Type B pancreatic cell (in vitro differentiated cells): ENCODE data around the gene SIK2. TPM values are rescaled to one million over a fixed set of nuclear protein-coding genes. Genes with fewer than 3 reads are reported as not detected.

Experiments used
- DNase-seq: peaks from one replicate; pipeline ENCODE4 v3.0.0; 2021; ENCODE audit warnings: mixed read lengths; ENCODE audit not compliant: unreplicated experiment; ENCODE audit errors: extremely low spot score
- H3K27ac Mint-ChIP-seq: 2 replicates; pipeline ENCODE4 v1.8.0; 2021; ENCODE audit warnings: mild to moderate bottlenecking, mixed read lengths
- H3K27me3 Mint-ChIP-seq: 2 replicates; pipeline ENCODE4 v1.8.0; 2021; ENCODE audit warnings: mixed read lengths
- H3K36me3 Mint-ChIP-seq: 2 replicates; pipeline ENCODE4 v1.8.0; 2021; ENCODE audit warnings: mixed read lengths
- H3K4me1 Mint-ChIP-seq: one replicate; pipeline ENCODE4 v1.8.0; 2021; ENCODE audit warnings: mixed read lengths; ENCODE audit not compliant: unreplicated experiment
- H3K4me3 Mint-ChIP-seq: 2 replicates; pipeline ENCODE4 v1.8.0; 2021; ENCODE audit warnings: mild to moderate bottlenecking, mixed read lengths
- H3K9me3 Mint-ChIP-seq: 2 replicates; pipeline ENCODE4 v1.8.0; 2021; ENCODE audit warnings: mixed read lengths
- total RNA-seq: library from RNA; stranded (reverse); gene quantifications from 2 replicates; pipeline ENCODE4 v1.2.1, GENCODE V29; 2021; ENCODE audit warnings: low replicate concordance
- TF ChIP-seq, protein P1 (sequence below): fragments of 200-600 bp; sonication (generic); conservative IDR thresholded peaks from 2 replicates; pipeline ENCODE4 v1.5.0; 2021; ENCODE audit warnings: antibody characterized with exemption, mild to moderate bottlenecking

The SIK2 gene
- total RNA-seq, 1 donor from 2014 or later: 28.0 TPM

DNA sequence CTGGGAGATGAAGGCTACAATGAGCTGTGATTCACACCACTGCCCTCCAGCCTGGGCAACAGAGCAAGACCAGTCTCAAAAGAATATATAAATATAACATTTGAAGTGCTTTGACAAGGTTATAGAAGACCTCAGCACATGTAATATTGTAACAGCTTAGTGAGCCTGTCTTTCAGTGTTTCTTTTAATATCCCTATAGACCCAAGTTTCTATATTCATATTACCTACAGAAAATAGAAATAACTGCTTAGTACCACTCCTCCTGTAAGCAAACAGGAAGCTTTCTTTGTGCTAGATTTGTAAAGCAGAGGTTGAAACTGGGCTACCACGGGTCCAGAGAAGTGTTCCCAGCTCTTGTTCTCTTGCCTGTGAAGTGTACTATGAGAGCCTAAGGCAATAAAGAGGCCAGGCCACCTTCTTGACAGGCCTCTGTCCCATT, 95.7 kb downstream of the SIK2 start:
- H3K27me3 Mint-ChIP-seq: no peaks in the 10 kb centered on the region

DNA sequence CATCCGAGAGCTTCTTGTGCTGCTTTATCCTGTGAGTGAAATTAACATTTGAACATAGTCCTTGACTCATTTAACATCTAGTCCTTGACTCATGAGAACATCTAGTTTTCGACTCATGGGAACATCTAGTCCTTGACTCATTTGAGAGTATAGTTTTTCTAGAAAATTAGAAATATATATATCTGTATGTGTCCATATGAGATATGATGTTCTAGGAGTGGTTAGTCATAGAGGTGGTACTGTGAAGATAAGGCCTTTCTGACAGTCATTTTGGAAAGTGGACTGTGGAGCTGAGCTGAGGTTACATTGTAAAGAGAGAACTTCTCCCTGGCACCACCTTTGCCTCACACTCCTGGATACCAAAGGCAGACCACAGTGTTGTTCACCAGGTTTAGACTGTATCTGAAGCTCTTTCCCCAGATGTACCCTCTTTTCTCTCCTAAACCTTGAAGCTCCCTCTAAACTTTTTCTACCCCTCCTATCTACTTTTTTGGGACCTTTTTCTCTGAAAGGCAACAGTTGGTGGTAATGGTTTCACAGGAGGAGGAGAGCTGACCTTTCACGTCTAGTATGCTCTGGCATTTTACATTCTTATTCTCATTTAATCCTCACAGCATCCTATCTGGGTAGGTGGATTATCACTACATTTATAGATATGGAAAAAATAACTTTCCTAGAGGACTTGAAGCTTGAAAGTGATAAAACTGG, 96.8 kb downstream of the SIK2 start:
- TF ChIP-seq, protein P1, sequence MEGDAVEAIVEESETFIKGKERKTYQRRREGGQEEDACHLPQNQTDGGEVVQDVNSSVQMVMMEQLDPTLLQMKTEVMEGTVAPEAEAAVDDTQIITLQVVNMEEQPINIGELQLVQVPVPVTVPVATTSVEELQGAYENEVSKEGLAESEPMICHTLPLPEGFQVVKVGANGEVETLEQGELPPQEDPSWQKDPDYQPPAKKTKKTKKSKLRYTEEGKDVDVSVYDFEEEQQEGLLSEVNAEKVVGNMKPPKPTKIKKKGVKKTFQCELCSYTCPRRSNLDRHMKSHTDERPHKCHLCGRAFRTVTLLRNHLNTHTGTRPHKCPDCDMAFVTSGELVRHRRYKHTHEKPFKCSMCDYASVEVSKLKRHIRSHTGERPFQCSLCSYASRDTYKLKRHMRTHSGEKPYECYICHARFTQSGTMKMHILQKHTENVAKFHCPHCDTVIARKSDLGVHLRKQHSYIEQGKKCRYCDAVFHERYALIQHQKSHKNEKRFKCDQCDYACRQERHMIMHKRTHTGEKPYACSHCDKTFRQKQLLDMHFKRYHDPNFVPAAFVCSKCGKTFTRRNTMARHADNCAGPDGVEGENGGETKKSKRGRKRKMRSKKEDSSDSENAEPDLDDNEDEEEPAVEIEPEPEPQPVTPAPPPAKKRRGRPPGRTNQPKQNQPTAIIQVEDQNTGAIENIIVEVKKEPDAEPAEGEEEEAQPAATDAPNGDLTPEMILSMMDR: no peak
- peaks cover 7% of the 10 kb centered on the region for H3K36me3 Mint-ChIP-seq
- H3K4me3 Mint-ChIP-seq: no peak overlapping the region
- no peaks in the 10 kb centered on the region for H3K27me3 Mint-ChIP-seq
- no peaks in the 10 kb centered on the region for H3K9me3 Mint-ChIP-seq
- no peak overlapping the region for H3K27ac Mint-ChIP-seq
- DNase-seq: no peak
- H3K4me1 Mint-ChIP-seq: peaks cover 25% of the 10 kb centered on the region

More for the DNA sequence above, 95.7 kb downstream of the SIK2 start:
- TF ChIP-seq, protein P1: no peak
- DNase-seq: no peak
- Mint-ChIP-seq H3K4me1 (peaks cover 31% of the 10 kb centered on the region), H3K9me3 (no peaks in the 10 kb centered on the region), H3K27ac (no peak overlapping the region), H3K36me3 (no peaks in the 10 kb centered on the region), H3K4me3 (no peak overlapping the region)

DNA sequence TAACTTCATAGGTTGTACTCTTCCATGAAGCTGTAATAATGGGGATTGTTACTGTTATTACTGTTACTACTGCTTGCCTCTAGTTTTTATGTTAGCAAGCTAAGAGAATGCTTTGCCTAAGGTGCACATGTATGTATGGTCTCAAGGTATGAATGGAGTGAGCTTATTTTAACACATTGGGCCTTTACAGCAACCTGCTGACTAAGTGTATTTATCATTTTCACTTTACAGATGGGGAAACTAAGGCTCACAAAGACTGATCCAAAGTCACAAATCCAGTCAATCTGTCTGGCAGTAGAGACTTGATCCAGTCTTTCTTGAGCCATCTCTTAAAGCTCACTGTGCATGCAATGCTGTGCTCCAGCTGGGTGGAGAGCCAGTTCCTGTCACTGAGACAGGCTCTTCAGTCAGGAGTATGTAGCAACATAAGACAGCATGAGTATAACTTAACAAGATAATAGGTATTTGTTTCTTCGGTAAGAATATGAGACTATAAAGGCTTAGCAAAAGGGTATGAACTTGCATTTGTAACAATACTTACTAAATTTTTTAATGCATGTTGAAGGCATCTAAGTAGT, 97.4 kb downstream of the SIK2 start:
- Mint-ChIP-seq H3K36me3 (peaks cover 9% of the 10 kb centered on the region), H3K27ac (no peak overlapping the region), H3K4me1 (peaks cover 19% of the 10 kb centered on the region), H3K27me3 (no peaks in the 10 kb centered on the region), H3K9me3 (no peaks in the 10 kb centered on the region), H3K4me3 (no peak overlapping the region)
- TF ChIP-seq, protein P1: no peak
- DNase-seq: no peak

DNA sequence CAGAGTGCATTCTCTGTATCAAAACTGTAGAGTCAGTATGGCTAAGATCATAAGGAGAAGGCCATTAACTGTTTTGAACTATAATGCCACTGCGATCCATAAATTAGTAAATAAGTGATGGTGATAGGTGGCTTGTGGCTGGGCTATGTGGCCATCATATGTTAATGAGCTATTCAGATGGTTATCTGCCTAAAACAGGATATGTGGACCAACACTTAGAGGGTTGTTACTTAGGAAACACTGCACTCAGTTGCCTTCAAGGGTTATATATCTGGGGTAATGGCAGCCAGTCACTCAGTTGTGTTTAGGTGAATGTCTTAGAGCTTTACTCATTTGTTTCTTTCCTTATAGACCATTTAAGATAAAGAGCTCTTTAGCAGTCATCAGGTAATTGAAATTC, 97.9 kb downstream of the SIK2 start:
- Mint-ChIP-seq H3K27me3 (no peaks in the 10 kb centered on the region), H3K9me3 (no peaks in the 10 kb centered on the region)

DNA sequence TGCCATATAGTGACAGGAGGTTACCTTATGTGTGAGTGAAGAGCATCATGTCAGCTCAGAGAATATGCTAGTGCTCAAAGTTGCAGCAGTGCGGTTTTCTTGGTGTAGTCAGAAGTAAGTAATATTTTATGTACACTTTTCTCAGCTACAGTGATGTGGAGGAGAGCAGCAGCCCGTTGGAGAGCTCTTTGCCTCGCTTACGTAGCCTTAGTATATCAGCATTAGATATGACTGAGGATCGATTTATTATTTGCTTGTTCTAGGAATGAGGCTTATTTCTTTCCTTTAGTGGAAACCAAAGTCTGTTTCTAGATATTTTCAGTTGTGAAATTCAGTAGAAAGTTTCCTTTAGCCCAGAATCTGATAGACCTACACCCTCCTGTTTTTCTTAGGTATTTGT, 100.4 kb downstream of the SIK2 start:
- Mint-ChIP-seq H3K4me1 (peaks cover 6% of the 10 kb centered on the region), H3K4me3 (no peak overlapping the region), H3K27ac (no peak overlapping the region), H3K27me3 (no peaks in the 10 kb centered on the region), H3K36me3 (peaks cover 34% of the 10 kb centered on the region), H3K9me3 (no peaks in the 10 kb centered on the region)
- TF ChIP-seq, protein P1: no peak
- no peak for DNase-seq

More for the DNA sequence above, 97.9 kb downstream of the SIK2 start:
- TF ChIP-seq, protein P1: no peak
- Mint-ChIP-seq H3K4me1 (peaks cover 14% of the 10 kb centered on the region), H3K27ac (no peak overlapping the region), H3K36me3 (peaks cover 14% of the 10 kb centered on the region), H3K4me3 (no peak overlapping the region)
- DNase-seq: no peak
